Medulla oblongata (tissue), 1 donor: ENCODE results near the gene HSPA1B.
"Not testable (repeated sequence)": the region's sequence is repeated elsewhere in the genome, so short reads cannot be mapped to it uniquely, and the experiment has no call there.

Experiments used
- DNase-seq: peaks from one replicate; pipeline ENCODE4 v3.0.0-alpha.2; 2015; ENCODE audit errors: extremely low spot score

The HSPA1B gene

DNA sequence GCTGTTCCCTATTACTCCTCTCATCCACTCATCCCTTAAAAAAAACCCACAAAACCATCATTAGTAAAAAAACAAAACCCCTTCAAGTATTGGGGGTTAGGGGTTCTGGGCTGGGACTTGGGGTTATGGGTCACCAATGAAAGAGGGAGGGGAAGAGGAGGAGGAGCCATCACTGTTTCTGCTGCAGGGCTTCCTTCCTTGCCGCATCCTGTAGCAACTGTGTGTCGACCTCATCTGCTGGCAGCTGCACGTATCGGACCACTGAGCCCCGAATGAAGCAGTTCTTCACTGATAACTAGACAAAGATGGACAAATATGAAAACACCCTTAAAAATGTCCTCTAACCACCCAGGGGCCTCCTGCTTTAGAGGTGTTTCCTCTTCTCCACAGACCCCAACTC is 29.9 kb upstream of the HSPA1B start:
- no peak for DNase-seq

DNA sequence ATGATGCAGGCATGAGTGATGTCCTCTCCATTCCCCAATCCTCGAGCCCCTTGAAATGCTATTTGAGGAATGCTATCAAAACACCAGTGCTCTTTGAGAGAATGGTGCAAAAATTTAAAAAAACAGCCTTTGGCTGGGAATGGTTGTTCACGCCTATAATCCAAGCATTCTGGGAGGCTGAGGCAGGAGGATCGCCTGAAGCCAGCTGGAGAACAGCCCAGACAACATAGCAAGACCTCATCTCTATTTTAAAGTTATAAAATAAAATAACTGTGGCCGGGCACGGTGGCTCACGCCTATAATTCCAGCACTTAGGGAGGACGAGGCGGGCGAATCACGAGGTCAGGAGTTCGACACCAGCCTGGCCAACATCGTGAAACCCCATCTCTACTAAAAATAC is 27.8 kb upstream of the HSPA1B start:
- no peak for DNase-seq

DNA sequence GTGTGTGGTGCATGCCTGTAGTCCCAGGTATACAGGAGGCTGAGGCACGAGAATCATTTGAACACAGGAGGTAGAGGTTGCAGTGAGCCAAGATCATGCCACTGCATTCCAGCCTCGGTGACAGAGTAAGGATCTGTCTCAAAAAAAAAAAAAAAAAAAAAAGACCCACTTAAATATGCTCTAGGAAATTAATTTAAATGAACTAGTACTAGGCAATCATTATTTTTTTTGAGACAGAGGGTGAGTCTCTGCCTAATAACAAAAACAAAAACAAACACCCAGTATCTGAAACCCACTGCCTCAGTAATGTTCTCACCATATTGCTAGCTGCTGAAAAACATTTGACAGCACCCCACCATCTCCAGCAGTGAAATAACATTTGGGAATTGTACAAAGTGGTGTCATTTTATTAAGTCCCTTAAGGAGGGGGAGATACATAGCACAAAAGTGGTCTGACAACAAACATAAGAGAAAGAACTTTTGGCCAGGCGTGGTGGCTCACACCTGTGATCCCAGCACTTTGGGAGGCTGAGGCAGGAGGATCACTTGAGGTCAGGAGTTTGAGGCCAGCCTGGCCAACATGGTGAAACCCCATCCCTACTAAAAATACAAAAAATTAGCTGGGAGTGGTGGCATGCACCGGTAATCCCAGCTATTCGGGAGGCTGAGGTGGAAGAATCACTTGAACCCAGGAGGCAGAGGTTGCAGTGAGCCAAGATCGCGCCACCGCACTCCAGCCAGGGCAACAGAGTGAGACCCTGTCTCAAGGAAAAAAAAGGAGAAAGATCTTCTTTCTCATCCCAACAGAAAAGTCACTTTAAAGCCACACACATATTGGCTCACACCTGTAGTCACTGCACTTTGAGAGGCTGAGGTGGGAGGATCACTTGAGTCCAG is 26.3 kb upstream of the HSPA1B start:
- not testable (repeated sequence) for DNase-seq

DNA sequence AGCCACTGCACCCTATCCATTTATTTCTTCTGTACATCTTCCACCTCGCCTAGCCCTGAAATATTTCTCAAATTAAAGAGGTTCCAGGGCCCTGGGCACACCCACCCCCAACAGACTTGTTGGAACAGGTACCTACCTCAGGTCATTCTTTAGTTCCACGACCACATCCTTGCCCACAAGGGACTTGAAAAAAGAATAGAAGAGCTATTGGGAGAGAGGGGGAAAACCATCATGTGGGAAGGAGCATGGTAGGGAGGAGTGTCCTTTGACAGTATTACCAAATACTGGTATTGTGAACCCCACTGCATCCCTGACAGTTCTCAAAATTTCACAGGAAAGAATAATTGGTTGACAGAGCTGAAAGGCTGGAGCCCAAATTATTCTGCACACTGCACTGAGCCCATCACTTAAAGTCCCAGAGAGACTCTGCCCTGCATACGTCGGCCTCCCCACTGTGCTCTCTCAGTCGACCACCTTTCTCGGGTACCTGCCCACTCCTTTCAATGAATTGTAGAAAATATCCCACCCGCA is 21.5 kb upstream of the HSPA1B start:
- no peak for DNase-seq

DNA sequence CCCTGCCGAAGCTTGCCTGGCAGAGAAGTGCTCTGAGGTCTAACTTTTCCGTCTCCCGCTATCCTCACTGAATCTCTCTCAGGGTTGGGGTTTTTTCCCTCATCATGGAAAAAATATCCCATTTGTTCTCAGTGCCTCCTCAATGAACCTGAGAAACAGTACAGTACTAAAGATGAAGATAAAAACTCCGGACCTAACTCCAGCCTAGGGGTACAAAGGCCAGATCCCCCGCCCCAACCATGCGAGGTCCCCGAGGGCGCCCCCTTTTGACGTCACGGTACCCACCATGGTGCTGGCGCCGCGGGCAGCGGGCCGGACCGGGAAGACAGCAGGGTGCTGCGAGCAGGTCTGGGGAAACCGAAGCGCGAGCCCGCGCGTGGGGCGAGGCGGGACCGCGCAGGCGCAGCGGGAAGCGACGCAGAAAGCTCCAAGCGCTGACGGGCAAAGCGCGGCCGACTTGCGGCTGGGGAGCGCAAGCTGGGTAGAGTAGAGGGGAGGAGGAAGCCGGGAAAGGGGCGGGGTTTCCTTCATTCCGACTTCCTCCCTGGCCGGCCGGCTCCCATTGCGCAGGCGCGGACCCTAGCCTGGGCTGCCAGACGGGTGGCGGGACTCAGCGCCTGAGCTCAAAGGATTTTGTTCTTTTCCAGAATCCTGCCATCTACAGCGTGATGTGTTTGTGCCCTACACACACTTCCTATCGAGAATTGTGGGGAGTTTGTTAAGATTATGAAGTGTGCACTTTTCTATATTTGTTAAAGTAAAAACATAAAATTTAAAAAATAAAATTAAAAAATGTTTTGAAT is 20.9 kb upstream of the HSPA1B start, which contains the start of gene LSM2:
LSM2 (minus strand) TSS at position 497 of the 803 bp plus-strand sequence; CDS start at position 288, 209 bp downstream.
- DNase-seq, result peak; percentile 98

DNA sequence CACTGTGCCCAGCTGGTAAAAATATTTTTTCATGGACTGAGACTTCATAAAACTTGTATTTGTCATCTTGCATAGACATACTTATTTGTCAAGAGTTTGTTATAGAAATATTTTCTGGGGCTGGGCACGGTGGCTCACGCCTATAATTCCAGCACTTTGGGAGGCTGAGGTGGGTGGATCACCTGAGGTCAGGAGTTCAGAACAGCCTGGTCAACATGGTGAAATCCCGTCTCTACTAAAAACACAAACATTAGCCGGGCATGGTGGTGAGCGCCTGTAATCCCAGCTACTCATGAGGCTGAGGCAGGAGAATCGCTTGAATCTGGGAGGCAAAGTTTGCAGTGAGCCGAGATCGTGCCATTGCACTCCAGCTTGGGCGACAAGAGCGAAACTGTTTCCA is 18.9 kb upstream of the HSPA1B start:
- not testable (repeated sequence) for DNase-seq

DNA sequence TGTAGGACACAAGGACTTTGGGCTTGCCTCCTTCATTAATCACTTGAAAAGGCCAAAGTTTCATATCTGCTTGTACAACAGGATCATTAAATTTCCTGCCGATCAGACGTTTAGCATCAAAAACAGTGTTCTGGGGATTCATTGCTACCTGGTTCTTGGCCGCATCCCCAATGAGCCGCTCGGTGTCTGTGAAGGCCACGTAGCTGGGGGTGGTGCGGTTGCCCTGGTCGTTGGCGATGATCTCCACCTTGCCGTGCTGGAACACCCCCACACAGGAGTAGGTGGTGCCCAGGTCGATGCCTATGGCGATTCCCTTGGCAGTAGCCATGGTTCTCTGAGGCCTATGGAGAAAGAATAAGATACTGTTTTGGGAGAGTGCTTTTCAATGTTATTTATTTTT is 15.9 kb upstream of the HSPA1B start:
- DNase-seq, result no peak

DNA sequence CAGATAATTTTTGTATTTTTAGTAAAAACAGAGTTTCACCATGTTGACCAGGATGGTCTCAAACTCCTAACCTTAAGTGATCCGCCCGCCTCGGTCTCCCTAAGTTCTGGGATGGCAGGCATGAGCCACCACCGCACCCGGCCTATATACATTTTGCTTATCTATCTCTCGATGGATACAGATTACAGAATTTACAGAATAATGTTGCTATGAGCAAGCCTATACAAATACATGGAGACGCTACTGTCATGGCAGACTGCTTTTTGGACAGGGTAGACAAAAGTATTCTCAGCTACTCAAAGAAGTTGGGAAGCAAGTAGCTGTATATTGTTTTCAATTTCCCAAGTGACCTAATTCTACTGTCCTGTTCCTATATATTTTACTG is 14.1 kb upstream of the HSPA1B start:
- DNase-seq, result no peak

DNA sequence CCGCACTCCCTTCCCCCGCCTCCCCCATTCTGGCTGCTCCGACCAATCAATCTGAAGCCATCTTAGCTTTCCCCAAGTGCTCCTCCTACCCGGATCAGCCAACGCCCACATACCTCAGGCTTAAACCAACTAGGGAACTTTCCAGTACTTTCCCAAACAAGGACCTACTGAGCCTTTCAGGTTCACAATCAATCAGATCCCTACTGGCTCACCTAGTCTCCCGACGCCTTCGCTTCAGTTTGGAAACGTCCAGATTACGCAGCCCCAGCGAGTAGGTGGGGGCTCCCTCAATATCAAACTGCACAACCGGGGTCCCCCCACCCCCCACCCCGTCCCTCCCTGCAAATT is 12.9 kb upstream of the HSPA1B start:
- DNase-seq, result peak; percentile 99

DNA sequence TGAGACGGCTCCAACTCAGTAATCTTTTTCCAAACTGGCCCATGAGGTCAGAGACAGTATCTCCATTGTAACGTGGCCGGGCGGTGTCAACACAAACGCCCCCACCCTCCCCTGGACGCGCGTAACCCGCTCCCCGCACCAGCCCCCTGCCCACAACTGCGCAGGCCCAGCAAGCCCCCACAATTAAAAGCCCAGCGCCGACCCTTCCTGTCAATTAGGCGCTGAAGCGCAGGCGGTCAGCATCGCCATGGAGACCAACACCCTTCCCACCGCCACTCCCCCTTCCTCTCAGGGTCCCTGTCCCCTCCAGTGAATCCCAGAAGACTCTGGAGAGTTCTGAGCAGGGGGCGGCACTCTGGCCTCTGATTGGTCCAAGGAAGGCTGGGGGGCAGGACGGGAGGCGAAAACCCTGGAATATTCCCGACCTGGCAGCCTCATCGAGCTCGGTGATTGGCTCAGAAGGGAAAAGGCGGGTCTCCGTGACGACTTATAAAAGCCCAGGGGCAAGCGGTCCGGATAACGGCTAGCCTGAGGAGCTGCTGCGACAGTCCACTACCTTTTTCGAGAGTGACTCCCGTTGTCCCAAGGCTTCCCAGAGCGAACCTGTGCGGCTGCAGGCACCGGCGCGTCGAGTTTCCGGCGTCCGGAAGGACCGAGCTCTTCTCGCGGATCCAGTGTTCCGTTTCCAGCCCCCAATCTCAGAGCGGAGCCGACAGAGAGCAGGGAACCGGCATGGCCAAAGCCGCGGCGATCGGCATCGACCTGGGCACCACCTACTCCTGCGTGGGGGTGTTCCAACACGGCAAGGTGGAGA is 12.3 kb upstream of the HSPA1B start, which contains the start of the genes HSPA1A and HSPA1L:
HSPA1A (plus strand) TSS at position 519 of the 814 bp plus-strand sequence; CDS start at position 733, 214 bp downstream.
HSPA1L (minus strand) TSS at position 259 of the 814 bp plus-strand sequence. CDS start 3,311 bp downstream, outside the sequence.
- DNase-seq, result peak; percentile 99

DNA sequence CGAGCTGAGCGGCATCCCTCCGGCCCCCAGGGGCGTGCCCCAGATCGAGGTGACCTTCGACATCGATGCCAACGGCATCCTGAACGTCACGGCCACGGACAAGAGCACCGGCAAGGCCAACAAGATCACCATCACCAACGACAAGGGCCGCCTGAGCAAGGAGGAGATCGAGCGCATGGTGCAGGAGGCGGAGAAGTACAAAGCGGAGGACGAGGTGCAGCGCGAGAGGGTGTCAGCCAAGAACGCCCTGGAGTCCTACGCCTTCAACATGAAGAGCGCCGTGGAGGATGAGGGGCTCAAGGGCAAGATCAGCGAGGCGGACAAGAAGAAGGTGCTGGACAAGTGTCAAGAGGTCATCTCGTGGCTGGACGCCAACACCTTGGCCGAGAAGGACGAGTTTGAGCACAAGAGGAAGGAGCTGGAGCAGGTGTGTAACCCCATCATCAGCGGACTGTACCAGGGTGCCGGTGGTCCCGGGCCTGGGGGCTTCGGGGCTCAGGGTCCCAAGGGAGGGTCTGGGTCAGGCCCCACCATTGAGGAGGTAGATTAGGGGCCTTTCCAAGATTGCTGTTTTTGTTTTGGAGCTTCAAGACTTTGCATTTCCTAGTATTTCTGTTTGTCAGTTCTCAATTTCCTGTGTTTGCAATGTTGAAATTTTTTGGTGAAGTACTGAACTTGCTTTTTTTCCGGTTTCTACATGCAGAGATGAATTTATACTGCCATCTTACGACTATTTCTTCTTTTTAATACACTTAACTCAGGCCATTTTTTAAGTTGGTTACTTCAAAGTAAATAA is 10.2 kb upstream of the HSPA1B start:
- peak; percentile 81 for DNase-seq

DNA sequence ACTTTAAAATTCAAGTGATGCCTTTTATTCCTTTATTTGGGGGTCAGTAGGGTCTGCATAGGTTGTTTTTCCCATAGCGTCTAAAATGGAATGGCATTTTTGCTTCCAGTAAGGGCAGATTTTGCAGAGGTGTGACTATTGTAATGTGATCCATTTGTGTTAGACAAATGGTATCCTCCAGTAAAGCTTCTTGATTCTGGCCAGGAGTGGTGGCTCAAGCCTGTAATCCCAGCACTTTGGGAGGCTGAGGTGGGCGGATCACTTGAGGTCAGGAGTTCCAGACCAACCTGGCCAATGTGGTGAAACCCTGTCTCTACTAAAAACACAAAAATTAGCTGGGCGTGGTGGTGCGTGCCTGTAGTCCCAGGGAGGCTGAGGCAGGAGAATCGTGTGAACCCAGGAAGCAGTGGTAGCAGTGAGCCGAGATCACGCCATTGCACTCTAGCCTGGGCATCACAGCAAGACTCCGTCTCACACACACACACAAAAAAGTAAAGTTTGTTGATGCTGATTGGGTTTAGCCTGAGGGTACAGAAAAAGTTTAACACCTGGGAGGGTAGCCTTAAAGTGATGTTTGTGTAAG is 9.5 kb upstream of the HSPA1B start:
- DNase-seq, result peak; percentile 85

DNA sequence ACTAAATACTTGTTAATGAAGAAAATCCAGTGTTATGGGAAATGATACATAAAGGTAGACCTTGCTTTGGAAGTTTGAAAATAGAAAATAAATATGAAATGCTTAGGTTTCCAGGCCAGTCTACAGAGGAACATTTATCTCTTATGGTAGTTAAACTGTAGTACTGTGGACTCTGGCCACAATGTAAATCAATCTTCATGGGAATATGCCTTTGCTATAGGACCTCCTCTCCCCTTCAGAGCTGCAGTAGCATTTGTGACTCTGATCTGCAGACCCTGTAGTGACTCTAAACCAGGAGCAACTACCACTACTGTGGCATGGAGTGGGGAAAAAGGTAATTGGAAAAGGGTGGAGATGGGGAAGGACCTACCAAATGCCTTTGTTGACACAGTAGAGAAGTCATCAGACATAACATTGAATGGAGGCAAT is 7.7 kb upstream of the HSPA1B start:
- peak; percentile 19 for DNase-seq

DNA sequence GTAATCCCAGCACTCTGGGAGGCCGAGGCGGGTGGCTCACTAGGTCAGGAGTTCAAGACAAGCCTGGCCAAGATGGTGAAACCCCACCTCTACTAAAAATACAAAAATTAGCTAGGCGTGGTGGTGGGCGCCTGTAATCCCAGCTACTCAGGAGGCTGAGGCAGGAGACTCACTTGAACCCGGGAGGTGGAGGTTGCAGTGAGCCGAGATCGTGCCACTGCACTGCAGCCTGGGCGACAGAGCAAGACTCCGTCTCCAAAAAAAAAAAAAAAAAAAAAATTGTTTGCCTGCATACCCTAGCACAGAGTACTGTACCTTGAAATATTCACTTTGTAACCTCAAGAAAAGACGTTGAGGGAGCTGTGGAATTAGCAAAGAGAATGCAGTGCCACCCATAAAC is 7.1 kb upstream of the HSPA1B start:
- DNase-seq, result not testable (repeated sequence)

DNA sequence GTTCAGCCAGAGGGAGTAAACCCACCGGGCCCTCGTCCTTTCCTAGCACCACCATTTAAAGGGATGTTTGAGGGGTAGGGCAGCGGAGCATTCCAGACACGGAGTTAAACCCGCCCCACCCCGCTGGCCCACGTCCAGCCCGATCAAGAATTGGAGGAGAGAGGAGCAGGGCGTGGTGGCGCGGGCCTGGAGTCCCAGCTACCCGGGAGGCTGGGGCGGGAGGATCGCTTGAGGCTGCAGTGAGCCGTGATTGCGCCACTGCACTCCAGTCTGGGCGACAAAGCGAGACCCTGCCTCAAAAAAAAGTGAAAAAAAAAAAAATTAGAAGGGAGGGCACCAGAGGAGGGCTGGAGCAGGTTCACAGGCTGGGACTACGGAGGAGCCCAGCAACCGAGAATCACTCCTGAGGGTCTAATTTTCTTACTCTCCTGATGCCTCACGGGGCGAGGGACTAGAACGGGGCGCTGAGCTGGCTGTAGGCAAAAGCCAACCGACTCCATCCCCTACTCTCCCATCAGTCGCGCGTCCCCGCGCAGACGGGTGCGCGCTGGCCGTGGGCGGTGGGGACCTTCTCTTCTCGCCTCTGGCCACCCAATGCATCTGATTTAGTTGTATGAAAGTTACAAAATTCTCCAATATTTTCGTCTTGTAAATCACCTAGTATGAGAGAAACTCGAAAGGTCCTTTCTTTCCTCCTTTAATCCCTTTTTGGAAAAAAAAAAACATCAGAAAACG is 6.1 kb upstream of the HSPA1B start:
- DNase-seq, result peak; percentile 81

DNA sequence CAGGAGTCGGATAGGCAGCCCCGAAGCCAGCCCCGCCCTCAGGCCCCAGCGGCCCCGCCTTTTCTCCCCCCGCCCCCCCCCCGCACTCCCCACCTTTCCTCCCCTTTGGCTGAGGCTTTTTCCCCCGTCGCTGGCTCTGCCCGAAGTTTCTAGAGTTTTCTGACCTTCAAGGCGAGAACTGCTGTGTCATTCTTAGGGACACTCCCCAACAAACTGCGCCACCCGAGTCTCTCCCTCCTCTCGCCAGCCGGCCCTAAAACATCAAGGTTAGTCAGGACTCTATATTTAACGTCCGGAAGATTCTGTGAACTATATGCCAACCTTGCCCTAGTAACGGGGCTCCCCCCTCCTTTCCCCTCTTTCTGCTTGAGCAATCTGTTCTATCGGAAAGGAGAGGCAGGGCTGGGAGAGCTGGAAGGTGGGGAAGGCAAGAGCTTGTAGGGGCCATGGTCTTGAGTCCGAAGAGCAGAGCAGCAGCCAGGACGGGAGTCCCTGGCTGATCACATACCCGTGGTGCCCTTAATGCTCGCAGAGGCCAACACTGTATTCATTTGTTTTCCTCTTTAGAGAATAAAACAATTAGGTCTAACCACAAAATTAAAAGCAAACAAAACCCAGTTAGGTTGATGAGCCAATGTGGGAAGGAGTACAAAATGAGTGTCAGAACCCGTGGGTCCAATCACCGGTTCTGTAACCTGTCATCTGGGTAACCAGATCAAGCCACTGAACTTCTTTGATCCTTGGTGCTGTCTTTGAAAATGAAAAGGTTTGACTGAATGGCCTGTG is 5.3 kb upstream of the HSPA1B start:
- peak; percentile 97 for DNase-seq

DNA sequence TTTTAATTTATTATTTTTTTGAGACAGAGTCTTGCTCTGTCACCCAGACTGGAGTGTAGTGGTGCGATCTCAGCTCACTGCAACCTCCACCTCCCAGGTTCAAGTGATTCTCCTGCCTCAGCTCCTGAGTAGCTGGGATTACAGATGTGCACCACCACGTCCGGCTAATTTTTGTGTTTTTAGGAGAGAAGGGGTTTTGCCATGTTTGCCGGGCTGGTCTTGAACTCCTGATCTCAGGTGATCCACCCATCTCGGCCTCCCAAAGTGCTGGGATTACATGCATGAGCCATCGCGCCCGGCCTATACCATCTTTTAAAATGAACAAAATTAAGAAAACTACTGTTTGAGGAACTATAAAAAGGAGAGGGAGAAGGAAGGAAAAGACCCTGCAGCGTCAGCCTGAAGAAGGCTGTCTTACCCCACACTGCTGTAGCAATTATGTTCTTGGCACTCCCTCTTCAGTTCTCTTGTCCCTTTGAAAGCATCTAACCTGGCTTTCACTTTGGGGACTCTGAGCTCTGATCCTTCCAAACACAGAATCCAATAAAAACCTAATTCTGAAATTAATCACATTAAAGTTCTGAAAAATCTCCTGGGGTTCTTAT is 3.8 kb upstream of the HSPA1B start:
- DNase-seq, result peak; percentile 46

DNA sequence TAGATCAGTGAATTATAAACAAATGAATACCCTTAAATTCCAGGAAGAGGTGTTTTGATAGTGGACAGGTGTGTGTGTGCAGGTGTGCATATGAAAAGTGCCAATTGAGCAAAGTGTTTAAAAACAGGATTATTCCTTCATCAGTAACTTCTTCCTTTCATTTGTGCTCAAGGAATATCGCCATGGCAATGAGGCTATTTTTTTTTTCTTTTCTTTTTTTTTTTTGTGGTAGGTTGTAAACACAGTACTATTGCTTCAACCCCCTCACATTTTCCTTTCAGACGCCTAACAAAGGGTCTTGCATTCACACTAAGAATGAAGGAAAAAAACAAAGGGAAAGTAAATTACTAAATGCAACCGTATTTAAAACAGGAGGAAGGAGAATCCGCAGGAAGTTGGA is 2.0 kb upstream of the HSPA1B start:
- no peak for DNase-seq
